ENCODE data around the gene ALLC.
"Not testable (repeated sequence)": the region's sequence is repeated elsewhere in the genome, so short reads cannot be mapped to it uniquely, and the experiment has no call there.

The ALLC gene

DNA sequence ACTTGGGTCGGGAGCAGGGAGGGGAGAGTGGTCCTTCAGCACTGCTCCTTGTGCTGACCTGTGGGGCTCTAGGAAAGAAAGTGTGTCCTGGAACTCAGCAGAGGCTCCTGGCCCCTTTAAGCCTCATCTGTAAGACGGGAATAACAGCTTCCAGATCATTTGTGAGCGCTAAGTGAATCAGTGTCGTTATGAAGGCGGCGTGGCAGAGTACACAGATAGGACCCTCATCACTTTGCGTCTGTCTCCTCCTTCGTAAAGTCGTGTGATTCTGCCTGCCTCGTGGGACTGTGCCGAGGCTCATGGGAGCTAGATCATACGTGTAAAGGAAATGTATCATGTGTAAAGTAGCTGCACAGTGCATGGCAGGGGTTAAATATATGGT is 44.5 kb upstream of the ALLC start:
- no peak for DNase-seq (ENCODE audit: low spot score)
- TF ChIP-seq, protein P1, sequence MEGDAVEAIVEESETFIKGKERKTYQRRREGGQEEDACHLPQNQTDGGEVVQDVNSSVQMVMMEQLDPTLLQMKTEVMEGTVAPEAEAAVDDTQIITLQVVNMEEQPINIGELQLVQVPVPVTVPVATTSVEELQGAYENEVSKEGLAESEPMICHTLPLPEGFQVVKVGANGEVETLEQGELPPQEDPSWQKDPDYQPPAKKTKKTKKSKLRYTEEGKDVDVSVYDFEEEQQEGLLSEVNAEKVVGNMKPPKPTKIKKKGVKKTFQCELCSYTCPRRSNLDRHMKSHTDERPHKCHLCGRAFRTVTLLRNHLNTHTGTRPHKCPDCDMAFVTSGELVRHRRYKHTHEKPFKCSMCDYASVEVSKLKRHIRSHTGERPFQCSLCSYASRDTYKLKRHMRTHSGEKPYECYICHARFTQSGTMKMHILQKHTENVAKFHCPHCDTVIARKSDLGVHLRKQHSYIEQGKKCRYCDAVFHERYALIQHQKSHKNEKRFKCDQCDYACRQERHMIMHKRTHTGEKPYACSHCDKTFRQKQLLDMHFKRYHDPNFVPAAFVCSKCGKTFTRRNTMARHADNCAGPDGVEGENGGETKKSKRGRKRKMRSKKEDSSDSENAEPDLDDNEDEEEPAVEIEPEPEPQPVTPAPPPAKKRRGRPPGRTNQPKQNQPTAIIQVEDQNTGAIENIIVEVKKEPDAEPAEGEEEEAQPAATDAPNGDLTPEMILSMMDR (IDR thresholded peaks at IDR 0.05; ENCODE audit: extremely low read depth, missing control alignments) = no peak

DNA sequence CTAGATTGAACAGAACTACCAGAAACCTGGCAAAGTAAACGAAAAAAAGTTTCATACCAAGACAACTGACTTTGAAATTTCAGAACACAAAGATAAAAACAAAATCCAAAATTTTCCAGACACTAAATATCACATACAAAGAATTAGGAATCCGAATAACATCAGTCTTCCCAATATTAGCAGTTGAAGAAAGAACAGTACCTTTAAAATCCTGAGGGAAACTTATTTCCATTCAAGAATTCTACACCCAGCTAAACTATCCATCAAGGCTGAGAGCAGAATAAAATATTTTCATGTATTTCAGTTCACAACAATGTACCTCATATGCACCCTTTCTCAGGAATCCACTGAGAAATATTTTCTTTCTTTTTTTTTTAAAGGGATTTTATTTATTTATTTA is 43.3 kb upstream of the ALLC start:
- not testable (repeated sequence) for DNase-seq (ENCODE audit: low spot score)

DNA sequence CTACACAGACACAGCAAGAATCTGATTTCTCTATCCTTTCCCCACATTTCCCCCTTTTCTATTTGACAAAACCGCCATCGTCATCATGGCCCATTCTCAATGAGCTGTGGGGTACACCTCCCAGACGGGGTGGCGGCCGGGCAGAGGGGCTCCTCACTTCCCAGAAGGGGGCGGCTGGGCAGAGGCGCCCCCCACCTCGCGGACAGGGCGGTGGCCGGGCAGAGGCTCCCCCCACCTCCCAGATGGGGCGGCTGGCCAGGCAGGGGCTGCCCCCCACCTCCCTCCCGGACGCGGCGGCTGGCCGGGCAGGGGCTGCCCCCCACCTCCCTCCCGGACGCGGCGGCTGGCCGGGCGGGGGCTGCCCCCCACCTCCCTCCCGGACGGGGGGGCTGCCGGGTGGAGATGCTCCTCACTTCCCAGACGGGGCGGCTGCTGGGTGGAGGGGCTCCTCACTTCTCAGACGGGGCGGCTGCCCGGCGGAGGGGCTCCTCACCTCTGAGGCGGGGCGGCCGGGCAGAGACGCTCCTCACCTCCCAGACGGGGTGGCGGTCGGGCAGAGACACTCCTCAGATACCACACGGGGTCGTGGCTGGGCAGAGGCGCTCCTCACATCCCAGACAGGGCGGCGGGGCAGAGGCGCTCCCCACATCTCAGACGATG is 42.3 kb upstream of the ALLC start:
- DNase-seq (ENCODE audit: low spot score) = not testable (repeated sequence)

DNA sequence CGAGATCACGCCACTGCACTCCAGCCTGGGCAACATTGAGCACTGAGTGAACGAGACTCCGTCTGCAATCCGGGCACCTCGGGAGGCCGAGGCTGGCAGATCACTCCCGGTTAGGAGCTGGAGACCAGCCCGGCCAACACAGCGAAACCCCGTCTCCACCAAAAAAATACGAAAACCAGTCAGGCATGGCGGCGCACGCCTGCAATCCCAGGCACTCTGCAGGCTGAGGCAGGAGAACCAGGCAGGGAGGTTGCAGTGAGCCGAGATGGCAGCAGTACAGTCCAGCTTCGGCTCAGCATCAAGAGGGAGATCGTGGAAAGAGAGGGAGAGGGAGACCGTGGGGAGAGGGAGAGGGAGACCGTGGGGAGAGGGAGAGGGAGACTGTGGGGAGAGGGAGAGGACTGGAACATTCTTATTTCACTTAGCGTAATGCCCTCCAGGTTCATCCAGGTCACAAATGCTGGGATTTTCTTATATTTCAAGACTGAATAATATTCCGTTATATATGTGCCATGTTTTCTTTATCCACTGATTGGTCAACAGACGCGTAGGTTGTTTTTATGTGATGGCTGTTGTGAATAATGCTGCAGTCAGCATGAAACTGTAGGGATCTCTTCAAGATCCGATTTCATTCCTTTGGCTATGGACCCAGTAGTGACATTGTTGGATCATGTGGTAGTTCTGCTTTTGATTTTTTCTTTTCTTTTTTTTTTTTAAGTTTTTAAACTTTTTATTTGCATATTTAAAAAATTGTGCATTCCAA is 41.4 kb upstream of the ALLC start:
- not testable (repeated sequence) for DNase-seq (ENCODE audit: low spot score)

DNA sequence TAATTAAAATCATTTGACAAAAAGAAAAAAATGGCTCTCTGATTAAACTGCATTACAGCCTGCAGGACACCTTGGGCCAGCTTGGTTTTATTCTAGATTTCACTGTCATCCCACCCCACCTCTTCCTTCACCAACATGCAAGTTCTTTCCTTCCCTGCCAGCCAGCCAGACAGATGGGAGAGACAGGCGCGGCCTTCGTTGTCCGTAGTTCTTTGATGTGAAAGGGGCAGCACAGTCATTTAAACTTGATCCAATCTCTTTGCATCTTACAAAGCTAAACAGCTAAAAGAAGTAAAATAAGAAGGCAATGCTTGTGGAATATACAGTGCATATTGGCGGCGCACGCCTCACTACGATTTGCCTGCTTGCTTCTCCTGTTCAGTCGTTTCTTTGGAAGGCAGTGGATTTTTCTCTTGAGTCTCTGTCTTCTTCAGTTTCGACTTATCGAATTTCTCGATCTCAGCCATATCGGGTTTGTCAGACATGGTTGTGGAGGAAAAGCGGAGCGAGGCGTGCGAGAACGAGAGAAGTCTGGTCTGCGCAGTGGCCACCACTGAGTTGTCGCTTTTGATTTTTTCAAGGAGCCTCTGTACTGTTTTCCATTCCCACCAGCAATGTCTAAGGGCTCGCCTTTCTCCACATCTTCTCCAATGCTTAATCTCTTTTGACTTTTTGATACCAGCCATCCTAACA is 40.7 kb upstream of the ALLC start:
- TF ChIP-seq, protein P1 (IDR thresholded peaks at IDR 0.05; ENCODE audit: extremely low read depth, missing control alignments) = no peak

DNA sequence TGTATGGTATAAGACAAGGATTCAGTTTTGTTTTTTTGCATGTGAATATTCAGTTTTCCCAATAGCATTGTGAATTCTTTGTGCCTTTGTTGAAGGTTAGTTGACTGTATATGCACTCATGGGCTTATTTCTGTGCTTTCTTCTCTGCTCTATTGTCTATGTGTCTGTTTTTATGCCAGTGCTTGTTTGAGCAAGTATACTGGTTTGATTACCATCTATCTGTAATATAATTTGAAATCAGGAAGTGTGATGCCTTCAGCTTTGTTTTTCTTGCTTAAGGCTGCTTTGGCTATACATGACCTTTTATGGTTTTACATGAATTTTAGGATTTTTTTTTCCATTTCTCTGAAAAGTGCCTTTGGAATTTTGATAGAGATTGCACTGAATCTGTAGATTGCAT is 39.6 kb upstream of the ALLC start:
- TF ChIP-seq, protein P1 (IDR thresholded peaks at IDR 0.05; ENCODE audit: extremely low read depth, missing control alignments) = no peak

More for the DNA sequence above, 40.7 kb upstream of the ALLC start:
- no peak for DNase-seq (ENCODE audit: low spot score)

DNA sequence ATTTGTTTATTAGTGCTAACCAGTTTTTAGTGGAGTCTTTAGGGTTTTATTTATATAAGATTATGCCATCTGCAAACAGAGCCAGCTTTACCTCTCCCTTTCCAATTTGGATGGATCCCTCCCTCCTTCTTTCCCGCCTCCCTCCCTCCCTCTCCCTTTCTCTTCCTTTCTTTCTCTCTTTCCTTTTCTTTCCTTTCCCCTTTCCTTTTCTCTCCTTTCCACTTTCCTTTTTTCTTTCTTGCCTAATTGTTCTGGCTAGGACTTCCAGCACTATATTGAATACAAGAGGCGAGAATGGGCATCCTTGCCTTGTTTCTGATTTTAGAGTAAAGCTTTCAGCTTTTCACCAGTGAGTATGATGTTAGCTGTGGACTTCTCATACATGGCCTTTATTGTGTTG is 39.0 kb upstream of the ALLC start:
- no peak for DNase-seq (ENCODE audit: low spot score)
- TF ChIP-seq, protein P1 (IDR thresholded peaks at IDR 0.05; ENCODE audit: extremely low read depth, missing control alignments) = no peak

More for the DNA sequence above, 39.6 kb upstream of the ALLC start:
- DNase-seq (ENCODE audit: low spot score) = no peak

DNA sequence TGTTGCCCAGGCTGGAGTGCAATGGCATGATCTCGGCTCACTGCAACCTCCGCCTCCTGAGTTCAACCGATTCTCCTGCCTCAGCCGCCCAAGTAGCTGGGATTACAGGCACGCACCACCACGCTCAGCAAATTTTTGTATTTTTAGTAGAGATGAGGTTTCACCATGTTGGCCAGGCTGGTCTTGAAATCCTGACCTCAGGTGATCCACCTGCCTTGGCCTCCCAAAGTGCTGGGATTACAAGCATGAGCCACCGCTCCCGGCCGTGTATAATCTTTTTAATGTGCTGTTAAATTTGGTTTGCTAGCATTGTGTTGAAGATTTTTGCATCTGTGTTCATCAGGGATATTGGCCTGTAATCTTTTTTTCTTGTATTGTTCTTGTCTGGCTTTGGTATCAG is 38.3 kb upstream of the ALLC start:
- not testable (repeated sequence) for DNase-seq (ENCODE audit: low spot score)

DNA sequence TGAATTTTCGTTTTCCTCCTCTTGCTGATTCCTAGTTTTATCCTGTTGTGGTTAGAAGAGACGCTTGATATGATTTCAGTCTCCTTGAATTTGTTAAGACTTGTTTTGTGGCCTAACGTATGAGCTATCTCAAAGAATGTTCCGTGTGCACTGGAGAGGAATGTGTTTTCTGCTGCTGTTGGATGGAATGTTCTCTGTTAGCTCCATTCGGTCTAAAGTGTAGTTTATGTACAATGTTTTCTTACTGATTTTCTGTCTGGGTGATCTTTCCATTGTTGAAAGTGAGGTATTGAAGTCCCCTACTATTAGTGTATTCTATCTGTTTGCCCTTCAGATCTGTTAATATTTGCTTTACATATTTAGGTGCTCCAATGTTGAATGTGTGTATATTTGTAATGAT is 37.2 kb upstream of the ALLC start:
- no peak for DNase-seq (ENCODE audit: low spot score)
- TF ChIP-seq, protein P1 (IDR thresholded peaks at IDR 0.05; ENCODE audit: extremely low read depth, missing control alignments) = no peak

Data from GM20000 (cell line).